ENCODE measurements around the gene AURKAIP1.

DNA sequence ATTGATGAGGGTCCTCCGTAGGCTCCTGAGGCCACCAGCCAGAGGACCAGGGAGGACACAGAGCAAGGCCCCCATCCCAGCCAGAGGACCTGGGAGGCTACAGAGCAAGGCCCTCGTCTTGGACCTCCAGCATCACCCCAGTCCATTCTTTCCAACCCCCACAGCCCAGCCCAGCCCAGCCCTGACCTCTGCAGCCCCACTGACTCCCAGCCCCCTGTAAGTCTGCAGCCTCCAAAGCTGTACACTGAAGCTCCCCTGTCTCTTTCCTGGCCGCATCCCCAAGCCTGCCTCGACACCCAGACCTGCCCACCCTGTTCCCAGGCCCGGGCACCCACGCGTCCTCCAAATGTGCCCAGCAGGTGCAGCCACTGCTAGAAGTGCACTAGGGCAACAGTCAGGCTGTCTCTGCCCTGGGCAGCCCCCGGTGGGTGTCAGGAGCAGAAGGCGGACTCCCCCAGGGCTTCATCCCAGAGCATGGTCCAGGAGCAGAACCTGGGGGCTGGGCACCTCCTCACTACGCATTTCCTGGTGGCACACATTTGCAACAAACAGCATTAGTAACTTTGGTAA, 27.9 kb downstream of the AURKAIP1 start:
- no peak for TF ChIP-seq MAX (IDR thresholded peaks at IDR 0.05; ENCODE audit: low read depth, low read length)
- no peak for TF ChIP-seq POLR2A (IDR thresholded peaks at IDR 0.05; ENCODE audit: extremely low read depth, insufficient read length)
- TF ChIP-seq, protein P1, sequence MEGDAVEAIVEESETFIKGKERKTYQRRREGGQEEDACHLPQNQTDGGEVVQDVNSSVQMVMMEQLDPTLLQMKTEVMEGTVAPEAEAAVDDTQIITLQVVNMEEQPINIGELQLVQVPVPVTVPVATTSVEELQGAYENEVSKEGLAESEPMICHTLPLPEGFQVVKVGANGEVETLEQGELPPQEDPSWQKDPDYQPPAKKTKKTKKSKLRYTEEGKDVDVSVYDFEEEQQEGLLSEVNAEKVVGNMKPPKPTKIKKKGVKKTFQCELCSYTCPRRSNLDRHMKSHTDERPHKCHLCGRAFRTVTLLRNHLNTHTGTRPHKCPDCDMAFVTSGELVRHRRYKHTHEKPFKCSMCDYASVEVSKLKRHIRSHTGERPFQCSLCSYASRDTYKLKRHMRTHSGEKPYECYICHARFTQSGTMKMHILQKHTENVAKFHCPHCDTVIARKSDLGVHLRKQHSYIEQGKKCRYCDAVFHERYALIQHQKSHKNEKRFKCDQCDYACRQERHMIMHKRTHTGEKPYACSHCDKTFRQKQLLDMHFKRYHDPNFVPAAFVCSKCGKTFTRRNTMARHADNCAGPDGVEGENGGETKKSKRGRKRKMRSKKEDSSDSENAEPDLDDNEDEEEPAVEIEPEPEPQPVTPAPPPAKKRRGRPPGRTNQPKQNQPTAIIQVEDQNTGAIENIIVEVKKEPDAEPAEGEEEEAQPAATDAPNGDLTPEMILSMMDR (IDR thresholded peaks at IDR 0.05; ENCODE audit: low read depth, low read length): no peak
- no peak for TF ChIP-seq MYC (IDR thresholded peaks at IDR 0.05; ENCODE audit: low read depth, low read length)

All from NB4 (cell line).